Fibroblast of mammary gland (primary cell): ENCODE measurements around the gene ITIH6.

Source experiments
- DNase-seq: peaks from one replicate; pipeline ENCODE4 v3.0.0-alpha.2; 2010; ENCODE audit warnings: low read depth
- H3K4me3 ChIP-seq: 2 replicates; pipeline ENCODE4 v1.5.1; 2011; ENCODE audit warnings: low read depth, mild to moderate bottlenecking, low read length, moderate library complexity; ENCODE audit not compliant: control insufficient read depth
- TF ChIP-seq, protein P1 (sequence below): conservative IDR thresholded peaks from 2 replicates; pipeline ENCODE4 v1.5.1; 2011; ENCODE audit warnings: low read depth, low read length, inconsistent platforms; ENCODE audit not compliant: control insufficient read depth, insufficient read depth

Gene ITIH6

DNA sequence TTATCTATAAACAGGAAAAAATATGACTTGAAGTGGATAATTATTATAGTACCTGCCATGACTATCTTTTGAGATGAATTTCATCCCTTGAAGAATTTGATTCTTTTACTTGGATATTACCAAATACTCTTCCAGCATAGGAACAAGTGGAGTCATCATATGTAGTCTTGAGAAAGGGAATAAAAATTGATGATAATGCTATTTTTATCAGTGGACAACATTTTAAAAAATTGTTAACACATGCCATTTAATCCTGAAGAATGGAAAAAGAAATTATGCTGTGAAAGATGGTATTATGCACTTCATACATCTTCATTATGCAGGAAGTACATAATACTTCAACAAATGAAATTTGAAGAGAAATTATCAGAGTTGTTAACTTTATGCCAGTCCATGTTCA is 83.6 kb downstream of the ITIH6 start:
- no peak for DNase-seq
- H3K4me3 ChIP-seq, result no peak overlapping the region
- TF ChIP-seq, protein P1, sequence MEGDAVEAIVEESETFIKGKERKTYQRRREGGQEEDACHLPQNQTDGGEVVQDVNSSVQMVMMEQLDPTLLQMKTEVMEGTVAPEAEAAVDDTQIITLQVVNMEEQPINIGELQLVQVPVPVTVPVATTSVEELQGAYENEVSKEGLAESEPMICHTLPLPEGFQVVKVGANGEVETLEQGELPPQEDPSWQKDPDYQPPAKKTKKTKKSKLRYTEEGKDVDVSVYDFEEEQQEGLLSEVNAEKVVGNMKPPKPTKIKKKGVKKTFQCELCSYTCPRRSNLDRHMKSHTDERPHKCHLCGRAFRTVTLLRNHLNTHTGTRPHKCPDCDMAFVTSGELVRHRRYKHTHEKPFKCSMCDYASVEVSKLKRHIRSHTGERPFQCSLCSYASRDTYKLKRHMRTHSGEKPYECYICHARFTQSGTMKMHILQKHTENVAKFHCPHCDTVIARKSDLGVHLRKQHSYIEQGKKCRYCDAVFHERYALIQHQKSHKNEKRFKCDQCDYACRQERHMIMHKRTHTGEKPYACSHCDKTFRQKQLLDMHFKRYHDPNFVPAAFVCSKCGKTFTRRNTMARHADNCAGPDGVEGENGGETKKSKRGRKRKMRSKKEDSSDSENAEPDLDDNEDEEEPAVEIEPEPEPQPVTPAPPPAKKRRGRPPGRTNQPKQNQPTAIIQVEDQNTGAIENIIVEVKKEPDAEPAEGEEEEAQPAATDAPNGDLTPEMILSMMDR, result no peak

DNA sequence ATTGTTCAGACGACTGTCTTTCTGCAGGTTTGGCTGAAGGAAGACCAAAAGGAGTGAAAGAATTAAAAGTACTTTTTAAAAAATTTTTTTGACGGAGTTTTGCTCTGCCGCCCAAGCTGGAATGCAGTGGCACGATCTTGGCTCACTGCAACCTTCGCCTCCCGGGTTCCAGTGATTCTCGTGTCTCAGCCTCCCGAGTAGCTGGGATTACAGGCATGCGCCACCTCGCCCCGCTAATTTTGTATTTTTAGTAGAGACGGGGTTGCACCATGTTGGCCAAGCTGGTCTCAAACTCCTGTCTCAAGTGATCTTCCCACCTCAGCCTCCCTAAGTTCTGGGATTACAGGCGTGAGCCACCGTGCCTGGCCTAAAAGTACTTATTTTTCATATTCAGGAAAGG is 86.3 kb downstream of the ITIH6 start:
- H3K4me3 ChIP-seq, result no peak overlapping the region
- TF ChIP-seq, protein P1, result no peak
- DNase-seq, result no peak

DNA sequence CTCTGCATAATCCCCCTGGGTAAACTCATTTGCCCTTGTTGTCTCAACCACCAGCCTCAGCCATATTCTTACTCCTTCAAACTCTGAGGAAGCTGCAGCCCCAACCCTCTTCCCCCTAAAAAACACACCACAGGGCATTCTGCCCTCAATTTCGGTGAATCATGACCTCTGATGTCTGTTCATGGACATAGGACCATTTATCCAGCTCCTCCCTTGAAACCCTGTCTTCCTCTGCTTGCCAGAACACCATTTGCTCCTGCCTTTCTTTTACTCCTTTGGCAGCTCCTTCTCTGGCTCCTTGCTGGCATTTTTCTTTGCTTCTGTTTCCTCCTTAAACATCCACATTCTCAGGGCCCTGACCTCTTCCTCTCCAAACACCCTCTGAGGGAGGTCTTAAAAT is 87.1 kb downstream of the ITIH6 start:
- no peak for DNase-seq
- TF ChIP-seq, protein P1, result no peak
- no peak overlapping the region for H3K4me3 ChIP-seq

DNA sequence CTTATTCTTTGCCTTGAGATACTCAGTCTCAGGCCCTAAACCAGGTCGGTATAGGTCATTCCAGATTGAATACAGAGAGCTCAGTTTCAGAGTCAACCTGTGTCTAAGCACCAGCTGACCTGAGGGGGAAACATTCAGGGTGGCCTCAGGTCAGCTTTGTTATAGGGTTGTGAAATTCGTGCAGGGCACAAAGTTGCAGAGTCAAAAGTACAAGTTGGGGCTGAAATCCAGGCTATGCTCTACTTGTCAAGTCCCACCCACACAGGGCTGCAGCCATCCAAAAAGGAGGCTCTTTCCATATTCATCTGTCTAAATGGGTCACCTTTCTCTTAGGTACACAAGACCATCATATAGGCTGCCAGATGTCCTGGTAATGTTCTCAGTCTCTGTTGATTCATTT is 89.7 kb downstream of the ITIH6 start:
- no peak overlapping the region for H3K4me3 ChIP-seq
- TF ChIP-seq, protein P1, result no peak
- DNase-seq, result no peak
